Stimulated activated naive CD8-positive, alpha-beta T cell treated with anti-CD3 and anti-CD28 coated beads, Interleukin-15, Interleukin-2, amounts not matched to agents 100 ng/mL and 50 ng/mL, for 24 hours (primary cell): ENCODE data around the gene C2CD5.
A peak's percentile ranks its signal among the peaks of the same experiment; 100 is the strongest.
"Not testable (repeated sequence)": the region's sequence is repeated elsewhere in the genome, so short reads cannot be mapped to it uniquely, and the experiment has no call there.

Experiments
- H3K27ac Mint-ChIP-seq: one replicate; pipeline ENCODE4 v1.8.0; 2021; ENCODE audit warnings: mild to moderate bottlenecking, mixed read lengths
- H3K27me3 Mint-ChIP-seq: one replicate; pipeline ENCODE4 v1.8.0; 2021; ENCODE audit warnings: mixed read lengths
- H3K36me3 Mint-ChIP-seq: one replicate; pipeline ENCODE4 v1.8.0; 2021; ENCODE audit warnings: low read depth, mixed read lengths
- H3K4me1 Mint-ChIP-seq: one replicate; pipeline ENCODE4 v1.8.0; 2021; ENCODE audit warnings: low read depth, mixed read lengths
- H3K4me3 Mint-ChIP-seq: one replicate; pipeline ENCODE4 v1.8.0; 2021; ENCODE audit warnings: mild to moderate bottlenecking, mixed read lengths
- H3K9me3 Mint-ChIP-seq: one replicate; pipeline ENCODE4 v1.8.0; 2021; ENCODE audit warnings: mixed read lengths

C2CD5 gene

GRCh38 chr12:22544038-22544979, at the start of gene C2CD5:
TSS of gene C2CD5 (minus strand) at chr12:22544542. CDS start at chr12:22544150, 392 bp downstream.
- Mint-ChIP-seq H3K27me3 (peaks cover 11% of the 10 kb centered on the region), H3K27ac (peak within 1 kb of the TSS; percentile 94), H3K9me3 (no peaks in the 10 kb centered on the region), H3K4me1 (peaks cover 43% of the 10 kb centered on the region), H3K4me3 (peak within 1 kb of the TSS; percentile 95), H3K36me3 (peaks cover 15% of the 10 kb centered on the region)

GRCh38 chr12:22593864-22594263, 49.5 kb upstream of the C2CD5 start:
- Mint-ChIP-seq H3K4me3 (no peak overlapping the region), H3K4me1 (no peaks in the 10 kb centered on the region), H3K36me3 (no peaks in the 10 kb centered on the region), H3K27ac (no peak overlapping the region), H3K9me3 (no peaks in the 10 kb centered on the region), H3K27me3 (peaks cover 10% of the 10 kb centered on the region)

GRCh38 chr12:22588817-22589216, 44.5 kb upstream of the C2CD5 start:
- H3K4me1 Mint-ChIP-seq, result no peaks in the 10 kb centered on the region
- no peak overlapping the region for H3K27ac Mint-ChIP-seq
- no peaks in the 10 kb centered on the region for H3K9me3 Mint-ChIP-seq
- no peak overlapping the region for H3K4me3 Mint-ChIP-seq
- H3K27me3 Mint-ChIP-seq, result peaks cover 7% of the 10 kb centered on the region
- H3K36me3 Mint-ChIP-seq, result no peaks in the 10 kb centered on the region

- H3K27me3 Mint-ChIP-seq, result no peaks in the 10 kb centered on the region
- no peaks in the 10 kb centered on the region for H3K4me1 Mint-ChIP-seq
- H3K9me3 Mint-ChIP-seq, result no peaks in the 10 kb centered on the region
- H3K36me3 Mint-ChIP-seq, result no peaks in the 10 kb centered on the region
- H3K4me3 Mint-ChIP-seq, result no peak overlapping the region
- H3K27ac Mint-ChIP-seq, result no peak overlapping the region
Observed at GRCh38 chr12:22578328-22578727, 34.0 kb upstream of the C2CD5 start.

- no peaks in the 10 kb centered on the region for H3K36me3 Mint-ChIP-seq
Observed at GRCh38 chr12:22577667-22578066, 33.3 kb upstream of the C2CD5 start.

GRCh38 chr12:22576473-22576872, 32.1 kb upstream of the C2CD5 start:
- H3K27ac Mint-ChIP-seq, result no peak overlapping the region
- no peaks in the 10 kb centered on the region for H3K36me3 Mint-ChIP-seq
- H3K27me3 Mint-ChIP-seq, result peaks cover 4% of the 10 kb centered on the region
- no peak overlapping the region for H3K4me3 Mint-ChIP-seq
- H3K9me3 Mint-ChIP-seq, result no peaks in the 10 kb centered on the region
- no peaks in the 10 kb centered on the region for H3K4me1 Mint-ChIP-seq

More at GRCh38 chr12:22577667-22578066, 33.3 kb upstream of the C2CD5 start:
- no peak overlapping the region for H3K4me3 Mint-ChIP-seq
- H3K4me1 Mint-ChIP-seq, result no peaks in the 10 kb centered on the region
- H3K9me3 Mint-ChIP-seq, result no peaks in the 10 kb centered on the region
- H3K27me3 Mint-ChIP-seq, result no peaks in the 10 kb centered on the region
- H3K27ac Mint-ChIP-seq, result no peak overlapping the region

- H3K27ac Mint-ChIP-seq, result no peak overlapping the region
- H3K36me3 Mint-ChIP-seq, result no peaks in the 10 kb centered on the region
- no peaks in the 10 kb centered on the region for H3K9me3 Mint-ChIP-seq
- no peaks in the 10 kb centered on the region for H3K4me1 Mint-ChIP-seq
- no peak overlapping the region for H3K4me3 Mint-ChIP-seq
- peaks cover 5% of the 10 kb centered on the region for H3K27me3 Mint-ChIP-seq
Observed at GRCh38 chr12:22576065-22576464, 31.7 kb upstream of the C2CD5 start.

GRCh38 chr12:22574921-22575320, 30.6 kb upstream of the C2CD5 start:
- H3K27ac Mint-ChIP-seq, result no peak overlapping the region

GRCh38 chr12:22573181-22573580, 28.8 kb upstream of the C2CD5 start:
- H3K4me1 Mint-ChIP-seq, result no peaks in the 10 kb centered on the region
- no peaks in the 10 kb centered on the region for H3K9me3 Mint-ChIP-seq
- no peak overlapping the region for H3K27ac Mint-ChIP-seq
- no peak overlapping the region for H3K4me3 Mint-ChIP-seq
- no peaks in the 10 kb centered on the region for H3K36me3 Mint-ChIP-seq
- peaks cover 12% of the 10 kb centered on the region for H3K27me3 Mint-ChIP-seq

More at GRCh38 chr12:22574921-22575320, 30.6 kb upstream of the C2CD5 start:
- no peaks in the 10 kb centered on the region for H3K36me3 Mint-ChIP-seq
- no peak overlapping the region for H3K4me3 Mint-ChIP-seq
- peaks cover 11% of the 10 kb centered on the region for H3K27me3 Mint-ChIP-seq
- H3K4me1 Mint-ChIP-seq, result no peaks in the 10 kb centered on the region
- no peaks in the 10 kb centered on the region for H3K9me3 Mint-ChIP-seq

GRCh38 chr12:22569253-22569652, 24.9 kb upstream of the C2CD5 start:
- Mint-ChIP-seq H3K9me3 (no peaks in the 10 kb centered on the region), H3K4me1 (no peaks in the 10 kb centered on the region), H3K4me3 (no peak overlapping the region), H3K36me3 (no peaks in the 10 kb centered on the region), H3K27ac (no peak overlapping the region), H3K27me3 (peaks cover 12% of the 10 kb centered on the region)

GRCh38 chr12:22562036-22563028, 18.0 kb upstream of the C2CD5 start:
- Mint-ChIP-seq H3K36me3 (no peaks in the 10 kb centered on the region), H3K4me1 (no peaks in the 10 kb centered on the region), H3K27ac (no peak overlapping the region), H3K27me3 (peaks cover 9% of the 10 kb centered on the region), H3K9me3 (no peaks in the 10 kb centered on the region), H3K4me3 (no peak overlapping the region)

- H3K4me1 Mint-ChIP-seq, H3K4me3 Mint-ChIP-seq, H3K36me3 Mint-ChIP-seq: not testable (repeated sequence)
- Mint-ChIP-seq H3K27ac (peak overlapping the region; percentile 38), H3K9me3 (peaks cover 13% of the 10 kb centered on the region), H3K27me3 (peaks cover 11% of the 10 kb centered on the region)
Observed at GRCh38 chr12:22554750-22555149, 10.4 kb upstream of the C2CD5 start.

GRCh38 chr12:22551624-22552023, 7.3 kb upstream of the C2CD5 start:
- peaks cover 24% of the 10 kb centered on the region for H3K27me3 Mint-ChIP-seq
- no peaks in the 10 kb centered on the region for H3K4me1 Mint-ChIP-seq
- H3K9me3 Mint-ChIP-seq, result peaks cover 13% of the 10 kb centered on the region
- H3K4me3 Mint-ChIP-seq, result no peak overlapping the region
- peaks cover 6% of the 10 kb centered on the region for H3K36me3 Mint-ChIP-seq
- no peak overlapping the region for H3K27ac Mint-ChIP-seq

- H3K36me3 Mint-ChIP-seq, result peaks cover 10% of the 10 kb centered on the region
- no peak overlapping the region for H3K27ac Mint-ChIP-seq
- H3K9me3 Mint-ChIP-seq, result no peaks in the 10 kb centered on the region
- H3K4me3 Mint-ChIP-seq, result peak overlapping the region; percentile 95
- H3K27me3 Mint-ChIP-seq, result peaks cover 18% of the 10 kb centered on the region
- H3K4me1 Mint-ChIP-seq, result peaks cover 37% of the 10 kb centered on the region
Observed at GRCh38 chr12:22545255-22545654, 913 bp upstream of the C2CD5 start.
